ENCODE measurements around the gene RAET1E.
"Not testable (repeated sequence)": the region's sequence is repeated elsewhere in the genome, so short reads cannot be mapped to it uniquely, and the experiment has no call there.

RAET1E gene

DNA sequence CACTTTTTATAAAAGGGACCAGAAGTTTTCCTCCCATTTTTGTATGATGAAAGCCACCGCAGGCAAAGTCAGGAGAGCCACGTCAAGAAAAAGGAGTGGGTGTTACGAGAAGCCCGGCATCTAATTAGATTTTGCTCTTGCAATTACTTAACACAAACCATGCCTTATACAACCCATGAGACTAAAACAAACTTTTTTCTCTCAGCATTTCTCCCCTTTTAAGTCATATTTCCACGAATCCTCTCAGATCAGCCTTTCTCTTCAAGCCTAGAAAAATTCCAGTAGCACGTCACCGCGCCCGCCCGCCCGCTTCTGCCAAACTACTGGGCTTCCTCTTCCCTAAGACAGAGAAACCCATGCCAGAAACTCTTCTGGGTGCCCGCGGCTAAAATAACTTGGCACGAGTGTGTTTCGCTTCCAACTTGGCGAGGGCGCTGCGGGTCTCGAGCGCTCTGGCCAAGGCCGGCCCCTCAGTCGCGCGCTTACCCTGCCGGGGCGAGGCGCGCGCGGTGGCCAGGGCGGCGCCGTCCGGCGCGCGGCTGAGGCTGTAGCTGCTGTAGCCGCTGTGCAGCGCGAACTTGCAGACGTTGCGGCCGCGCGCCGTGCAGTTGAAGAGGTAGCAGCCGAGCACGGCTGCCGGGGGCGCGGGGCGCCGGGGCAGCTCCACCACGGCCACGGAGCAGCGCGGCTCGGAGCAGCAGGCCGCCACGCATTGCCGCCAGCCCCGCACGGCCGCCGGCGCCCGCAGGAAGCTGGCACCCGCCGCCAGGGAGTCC is 34.8 kb downstream of the RAET1E start:
- peak in 1 of 2 donors; percentile 6 for DNase-seq (ENCODE audit: low read depth in 1 of 2, low spot score in 1 of 2)

DNA sequence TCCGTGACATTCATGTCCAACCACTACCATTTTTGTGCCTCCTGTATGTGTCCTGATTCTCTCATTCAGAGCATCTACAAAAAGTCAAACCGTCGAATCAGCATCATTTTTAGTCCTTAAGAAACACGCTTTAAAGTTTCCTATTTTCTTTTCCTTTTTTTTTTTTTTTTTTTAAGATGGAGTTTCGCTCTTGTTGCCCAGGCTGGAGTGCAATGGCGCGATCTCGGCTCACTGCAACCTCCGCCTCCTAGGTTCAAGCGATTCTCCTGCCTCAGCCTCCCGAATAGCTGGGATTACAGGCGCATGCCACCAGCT is 35.5 kb downstream of the RAET1E start:
- not testable (repeated sequence) for DNase-seq (ENCODE audit: low read depth in 1 of 2, low spot score in 1 of 2)

DNA sequence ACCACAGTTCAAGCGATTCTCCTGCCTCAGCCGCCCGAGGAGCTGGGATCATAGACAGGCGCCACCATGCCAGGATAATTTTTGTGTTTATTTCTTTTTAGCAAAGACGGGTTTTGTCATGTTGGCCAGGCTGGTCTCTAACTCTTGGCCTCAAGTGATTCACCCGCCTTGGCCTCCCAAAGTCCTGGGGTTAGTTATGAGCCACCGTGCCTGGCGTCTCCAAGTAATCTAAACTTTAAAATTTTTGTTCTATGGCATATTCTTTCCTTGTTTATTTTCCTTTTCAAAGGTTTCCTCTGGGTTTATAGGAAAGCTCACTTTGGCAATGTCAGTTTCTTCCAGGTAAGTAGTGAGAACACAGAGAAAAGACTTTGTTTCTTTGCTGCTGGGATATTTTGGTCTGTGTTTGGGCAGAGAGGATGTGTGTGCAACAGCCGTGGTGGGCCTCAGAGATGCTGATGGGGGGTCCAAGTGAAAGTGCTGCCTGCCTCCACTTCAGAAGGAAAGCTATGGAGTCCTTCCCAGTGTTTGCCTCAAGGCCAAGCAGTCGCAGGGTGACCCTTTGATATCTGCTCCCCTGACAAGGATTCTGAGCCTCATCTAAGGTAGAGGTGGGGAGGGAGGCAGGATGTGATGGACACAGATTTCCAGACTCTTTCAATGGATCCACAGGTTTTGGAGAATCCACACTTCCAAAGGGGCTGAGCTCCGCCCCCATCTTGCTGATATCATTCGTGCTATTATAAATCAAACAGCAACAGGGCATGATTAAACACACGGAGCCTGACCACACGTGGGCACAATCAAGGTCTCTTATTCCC is 36.1 kb downstream of the RAET1E start:
- no peak for DNase-seq (ENCODE audit: low read depth in 1 of 2, low spot score in 1 of 2)

DNA sequence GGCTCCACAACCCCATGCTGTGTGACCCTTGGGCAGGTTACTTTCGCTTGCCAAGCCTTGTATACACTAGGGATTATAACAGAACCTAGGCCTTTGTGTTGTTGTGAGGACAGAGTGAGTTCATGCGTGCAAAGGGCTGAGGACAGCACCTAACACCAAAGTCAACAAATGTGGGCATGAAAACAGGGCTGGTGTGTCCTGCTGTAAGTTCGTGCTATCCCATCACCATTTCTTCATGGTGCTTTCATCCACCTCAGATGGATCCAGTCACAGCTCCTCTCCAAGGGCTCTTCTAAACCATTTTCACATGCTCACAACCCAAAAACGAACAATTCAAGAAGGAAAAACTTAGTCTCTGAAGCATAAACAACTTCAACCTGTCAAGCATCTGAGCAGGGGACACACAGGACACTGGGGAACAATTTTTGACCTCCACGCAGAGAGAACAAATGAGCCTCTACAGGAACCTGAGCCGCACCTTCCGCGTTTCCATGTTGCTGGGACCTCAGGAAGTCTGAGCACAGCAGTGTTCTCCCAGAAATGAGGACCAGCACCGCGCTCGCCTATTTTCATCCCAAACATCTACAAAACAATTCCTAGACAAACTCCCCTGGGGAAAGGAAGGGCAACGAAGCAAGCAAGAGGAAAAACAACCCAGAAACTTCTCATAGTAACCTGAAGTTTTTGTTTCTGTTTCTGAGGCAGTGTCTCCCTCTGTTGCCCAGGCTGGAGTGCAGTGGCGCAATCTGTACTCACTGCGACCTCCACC is 36.9 kb downstream of the RAET1E start:
- DNase-seq (ENCODE audit: low read depth in 1 of 2, low spot score in 1 of 2): no peak

DNA sequence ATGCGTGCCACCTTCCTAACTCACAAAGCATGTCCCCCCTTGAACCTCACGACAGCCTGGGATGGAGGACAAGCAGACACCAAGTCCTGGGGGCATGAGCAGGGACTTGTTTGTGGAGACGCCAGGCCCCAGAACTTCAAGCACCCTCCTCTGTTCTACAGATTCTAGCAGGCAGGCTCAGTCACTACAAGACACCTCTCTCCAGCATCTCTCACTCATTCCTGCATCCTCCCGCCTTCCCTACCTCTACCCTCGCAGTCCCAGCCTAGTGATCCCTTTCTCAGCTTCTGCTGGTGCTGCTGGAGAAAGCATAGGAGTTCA is 37.4 kb downstream of the RAET1E start:
- no peak for DNase-seq (ENCODE audit: low read depth in 1 of 2, low spot score in 1 of 2)

DNA sequence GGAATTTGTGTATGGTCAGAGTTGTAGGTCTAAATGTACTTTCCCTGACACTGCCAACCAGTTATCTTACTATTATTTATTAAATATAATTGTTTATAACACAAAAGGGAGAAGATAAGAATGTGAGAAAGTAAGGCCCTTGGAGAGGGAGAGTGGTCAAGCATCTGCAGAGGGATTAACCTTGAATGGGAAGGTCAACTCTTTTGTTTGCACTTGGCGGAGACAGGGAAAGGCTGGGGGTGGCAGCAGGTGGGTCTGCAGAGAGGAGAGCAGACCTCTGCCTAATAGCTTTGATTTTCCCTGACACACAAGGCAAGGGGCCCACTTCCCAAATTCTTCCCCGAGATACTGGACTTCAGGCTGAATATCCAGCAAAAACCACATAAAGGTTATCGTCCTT is 38.0 kb downstream of the RAET1E start:
- DNase-seq (ENCODE audit: low read depth in 1 of 2, low spot score in 1 of 2): no peak

DNA sequence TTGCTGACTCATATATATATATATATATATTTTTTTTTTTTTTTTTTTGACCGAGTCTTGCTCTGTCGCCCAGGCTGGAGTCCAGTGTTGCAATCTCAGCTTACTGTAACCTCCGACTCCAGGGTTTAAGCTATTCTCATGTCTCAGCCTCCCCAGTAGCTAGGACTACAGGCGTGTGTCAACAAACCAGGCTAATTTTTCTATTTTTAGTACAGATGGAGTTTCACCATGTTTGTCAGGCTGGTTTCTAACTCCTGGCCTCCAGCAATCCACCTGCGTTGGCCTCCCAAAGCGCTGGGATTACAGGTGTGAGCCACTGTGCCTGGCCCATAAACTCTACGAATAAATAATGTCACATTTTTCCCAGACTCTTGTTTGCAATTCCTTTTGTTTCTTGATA is 38.5 kb downstream of the RAET1E start:
- DNase-seq (ENCODE audit: low read depth in 1 of 2, low spot score in 1 of 2): no peak

DNA sequence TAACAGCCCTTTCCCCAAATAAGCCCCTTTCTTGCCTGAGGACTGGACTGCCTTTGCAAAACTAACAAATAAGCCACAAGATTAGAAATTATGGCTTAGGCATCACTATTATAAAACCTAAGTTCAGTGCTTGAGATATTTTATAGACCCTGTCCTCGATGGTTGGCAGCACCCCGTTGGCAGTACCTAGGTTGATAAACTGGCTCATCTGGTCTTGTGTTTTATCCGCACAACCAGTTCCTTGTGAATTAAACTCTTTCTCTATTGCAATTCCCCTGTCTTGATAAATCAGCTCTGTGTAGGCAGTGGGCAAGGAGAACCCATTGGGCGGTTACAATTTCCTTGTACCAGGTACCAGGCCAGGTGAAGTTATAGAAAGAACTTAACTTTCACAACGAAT is 40.4 kb downstream of the RAET1E start:
- DNase-seq (ENCODE audit: low read depth in 1 of 2, low spot score in 1 of 2): no peak

DNA sequence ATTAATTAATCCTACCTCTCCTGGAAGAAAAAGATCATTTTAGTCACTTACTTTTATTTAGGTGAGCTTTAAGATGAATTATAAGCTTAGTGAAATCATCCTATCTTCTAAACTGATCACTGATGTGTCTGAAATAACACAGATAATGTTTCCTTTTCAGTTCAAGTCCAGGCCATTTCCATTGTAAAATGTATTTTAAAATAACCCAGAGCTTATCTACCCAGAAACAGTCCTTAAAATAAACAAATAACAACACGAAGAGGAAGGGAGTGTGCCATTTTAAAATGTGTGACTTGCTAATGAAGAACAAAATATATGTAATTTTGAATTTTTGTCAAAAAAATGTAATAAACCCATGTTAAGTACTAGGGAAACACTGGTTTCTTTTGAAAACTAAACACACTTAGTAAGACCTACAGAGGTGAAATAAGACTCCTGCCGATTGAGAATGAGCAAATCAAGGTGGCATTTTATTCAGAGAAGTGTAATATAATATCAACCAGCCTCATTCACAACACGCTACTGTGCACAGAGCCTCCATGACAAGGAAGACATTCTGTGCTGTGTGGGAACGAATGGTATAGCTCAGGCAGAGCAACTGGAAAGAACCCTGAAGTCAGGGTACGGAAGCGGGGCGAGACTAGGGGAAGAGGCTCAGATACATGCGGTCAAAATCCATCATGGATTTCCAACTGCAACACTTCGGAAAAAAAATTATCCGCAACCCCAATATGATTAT is 41.5 kb downstream of the RAET1E start:
- no peak for DNase-seq (ENCODE audit: low read depth in 1 of 2, low spot score in 1 of 2)

DNA sequence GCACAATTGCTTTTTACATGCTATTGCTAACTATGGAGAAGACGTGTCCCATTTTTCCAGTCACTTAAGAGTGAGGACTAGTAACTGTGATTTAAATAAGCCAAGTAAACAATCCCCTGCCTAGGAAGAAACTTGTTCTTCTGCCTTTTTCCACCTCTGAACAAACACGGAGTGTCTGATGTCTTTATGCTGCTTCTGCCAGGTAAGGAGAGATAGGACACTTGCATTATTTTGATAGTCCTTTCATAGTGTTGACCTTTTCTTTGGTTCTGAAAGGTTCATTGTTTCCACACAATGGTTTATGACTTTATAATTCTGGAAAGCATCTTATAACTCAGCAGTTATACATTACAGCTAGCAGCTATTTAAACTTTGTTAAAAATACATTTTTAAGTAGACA is 42.2 kb downstream of the RAET1E start:
- no peak for DNase-seq (ENCODE audit: low read depth in 1 of 2, low spot score in 1 of 2)

DNA sequence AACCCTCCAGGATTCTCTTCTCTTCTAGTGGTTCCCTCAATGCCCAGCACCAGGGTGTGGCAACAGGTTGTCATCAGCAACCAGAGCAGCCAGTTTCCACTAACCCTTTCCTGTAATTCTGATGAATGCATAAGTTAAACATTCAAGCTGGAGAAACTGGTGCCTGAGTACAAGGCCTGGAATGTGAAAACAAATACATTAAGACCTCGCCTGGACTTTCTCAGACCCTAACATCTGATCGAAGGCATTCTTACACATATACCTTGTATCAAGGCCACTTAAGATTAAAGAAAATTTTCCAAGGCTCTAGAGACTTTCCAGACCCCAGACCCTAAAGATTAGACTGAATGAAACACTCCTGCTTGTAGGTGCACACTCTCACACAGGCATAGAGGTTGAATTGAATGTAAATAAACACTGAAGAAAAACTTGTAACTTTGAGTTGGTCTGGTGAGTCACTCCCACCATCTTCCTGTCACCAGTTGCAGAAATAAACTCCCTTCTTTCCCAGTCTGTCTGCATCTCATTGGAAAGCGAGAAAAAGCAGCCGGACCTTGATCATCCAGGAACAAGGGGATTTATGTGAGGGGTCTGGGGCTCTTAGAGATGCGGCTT is 42.8 kb downstream of the RAET1E start:
- DNase-seq (ENCODE audit: low read depth in 1 of 2, low spot score in 1 of 2): no peak

DNA sequence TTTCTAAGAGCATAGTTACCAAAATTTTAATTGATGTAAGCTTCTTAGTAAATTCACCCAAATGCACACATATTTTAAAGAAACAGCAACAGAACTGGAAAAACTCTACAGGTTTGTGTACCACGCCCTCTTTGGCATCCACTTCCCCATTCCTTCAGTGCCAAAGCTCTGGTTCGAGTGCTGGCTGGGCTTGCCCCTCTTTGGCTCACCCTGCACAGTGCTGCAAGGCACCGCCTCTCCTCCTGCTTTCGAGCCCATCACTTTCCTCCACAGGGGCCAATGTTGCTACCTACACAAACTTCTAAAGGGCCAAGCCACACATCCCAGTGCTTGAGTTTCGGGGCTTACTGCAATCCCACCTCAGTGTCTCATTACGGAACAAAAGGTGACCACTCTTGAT is 43.4 kb downstream of the RAET1E start:
- DNase-seq (ENCODE audit: low read depth in 1 of 2, low spot score in 1 of 2): no peak

DNA sequence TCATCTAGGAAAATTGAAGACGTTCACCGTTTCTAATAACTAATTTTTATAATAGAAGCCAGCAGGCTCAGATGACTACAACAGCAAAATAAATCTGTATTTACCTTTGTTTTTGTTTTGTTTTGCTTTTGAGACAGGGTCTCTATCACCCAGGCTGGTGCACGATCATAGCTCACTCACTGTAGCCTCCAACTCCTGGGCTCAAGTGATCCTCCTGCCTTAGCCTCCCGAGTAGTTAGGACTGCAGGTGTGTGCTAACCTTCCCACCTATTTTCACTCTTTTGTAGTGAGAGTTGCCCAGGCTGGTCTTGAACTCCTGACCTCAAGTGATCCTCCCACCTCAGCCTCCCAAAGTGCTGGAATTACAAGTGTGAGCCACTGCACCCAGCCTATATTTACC is 43.9 kb downstream of the RAET1E start:
- DNase-seq (ENCODE audit: low read depth in 1 of 2, low spot score in 1 of 2): not testable (repeated sequence)

DNA sequence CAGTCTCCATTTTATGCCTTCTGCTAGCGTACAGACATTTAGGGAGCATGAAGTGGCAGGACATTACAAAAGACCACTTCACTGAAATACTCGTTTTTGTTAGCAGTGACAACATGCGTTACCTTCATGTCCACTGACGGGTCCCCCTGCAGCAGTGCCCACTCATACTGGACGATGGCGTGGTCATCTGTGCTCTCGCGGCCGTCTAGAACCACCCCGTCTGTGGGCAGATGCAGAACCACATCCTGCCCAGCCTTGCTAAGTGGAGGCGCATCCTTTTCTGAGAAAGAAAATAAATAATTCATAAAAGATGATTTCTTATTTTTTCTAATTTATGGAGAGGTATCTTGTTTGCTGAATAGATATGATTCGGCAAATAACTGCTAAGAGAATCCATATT is 45.0 kb downstream of the RAET1E start:
- DNase-seq (ENCODE audit: low read depth in 1 of 2, low spot score in 1 of 2): no peak

DNA sequence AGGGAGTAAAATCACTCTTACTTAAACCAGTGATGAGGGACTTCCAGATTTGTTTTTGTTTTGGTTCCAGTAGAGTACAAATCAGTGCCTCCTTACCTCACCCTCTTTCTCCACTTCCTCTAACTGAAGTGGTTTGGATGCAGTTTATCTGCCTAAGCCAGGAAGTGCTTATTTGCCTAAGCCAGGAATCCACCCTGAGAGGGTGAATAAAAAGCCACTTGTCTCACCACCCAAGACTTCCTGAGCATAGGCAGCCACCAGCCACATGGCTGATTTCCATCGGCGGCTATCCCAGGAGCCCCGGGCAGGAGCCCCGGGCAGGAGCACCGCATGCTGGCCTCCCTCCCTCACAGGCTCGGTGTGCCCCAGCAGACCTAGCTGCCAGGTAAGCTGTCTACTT is 45.7 kb downstream of the RAET1E start:
- no peak for DNase-seq (ENCODE audit: low read depth in 1 of 2, low spot score in 1 of 2)

DNA sequence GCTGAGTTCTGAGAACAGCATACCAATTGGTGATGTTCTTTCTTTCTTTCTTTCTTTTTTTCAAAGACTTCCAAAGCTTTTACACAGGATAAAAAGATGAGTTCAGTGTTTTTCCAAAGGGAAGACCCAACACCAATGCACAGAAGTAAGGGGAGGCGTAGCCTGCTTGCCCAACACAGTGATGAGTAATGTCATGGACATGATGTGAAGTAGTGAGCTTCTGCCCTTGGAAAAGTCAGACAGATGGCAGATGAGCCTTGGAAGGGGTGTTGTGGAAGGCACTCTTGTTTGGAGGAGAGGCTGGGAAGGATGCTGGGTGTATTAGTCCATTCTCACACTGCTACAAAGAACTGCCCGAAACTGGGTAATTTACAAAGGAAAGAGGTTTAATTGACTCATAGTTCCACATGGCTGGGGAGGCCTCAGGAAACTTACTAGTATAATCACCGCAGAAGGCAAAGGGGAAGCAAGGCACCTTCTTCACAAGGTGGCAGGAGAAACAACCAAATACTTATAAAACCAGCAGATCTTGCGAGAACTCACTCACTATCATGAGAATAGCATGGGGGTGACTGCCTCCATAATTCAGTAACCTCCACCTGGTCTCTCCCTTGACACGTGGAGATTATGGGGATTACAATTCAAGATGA is 46.3 kb downstream of the RAET1E start:
- no peak for DNase-seq (ENCODE audit: low read depth in 1 of 2, low spot score in 1 of 2)

DNA sequence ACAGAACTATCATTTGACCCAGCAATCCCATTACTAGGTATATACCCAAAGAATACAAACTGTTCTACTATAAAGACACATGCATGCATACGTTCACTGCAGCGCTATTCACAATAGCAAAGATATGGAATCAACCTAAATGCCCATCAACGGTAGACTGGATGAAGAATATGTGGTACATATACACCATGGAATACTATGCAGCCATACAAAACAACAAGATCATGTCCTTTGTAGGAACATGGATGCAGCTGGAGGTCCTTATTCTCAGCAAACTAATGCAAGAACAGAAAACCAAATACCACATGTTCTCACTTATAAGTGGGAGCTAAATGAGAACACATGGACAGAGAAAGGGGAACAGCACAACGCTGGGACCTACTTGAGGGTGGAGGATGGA is 49.6 kb downstream of the RAET1E start:
- DNase-seq (ENCODE audit: low read depth in 1 of 2, low spot score in 1 of 2): not testable (repeated sequence)
